D721Med (cell line): ENCODE data around the gene TNIK.

ENCODE experiments used
- DNase-seq: peaks from one replicate; pipeline ENCODE4 v3.0.0; 2011; ENCODE audit warnings: low spot score; ENCODE audit not compliant: insufficient read length
- FAIRE-seq: peaks from 2 replicates; lab custom pipeline; 2011; peaks lifted over from hg19 to GRCh38; lab: Jason Lieb, UNC
- TF ChIP-seq, protein P1 (sequence below): IDR thresholded peaks from 2 replicates; pipeline ENCODE4 v1.5.1; 2012; ENCODE audit warnings: mild to moderate bottlenecking, control low read depth; ENCODE audit not compliant: insufficient read depth; ENCODE audit errors: missing control alignments

TNIK gene

GRCh38 chr3:171342783-171343420 is 117.3 kb downstream of the TNIK start:
- DNase-seq (no peak), FAIRE-seq (no peak)
- TF ChIP-seq, protein P1, sequence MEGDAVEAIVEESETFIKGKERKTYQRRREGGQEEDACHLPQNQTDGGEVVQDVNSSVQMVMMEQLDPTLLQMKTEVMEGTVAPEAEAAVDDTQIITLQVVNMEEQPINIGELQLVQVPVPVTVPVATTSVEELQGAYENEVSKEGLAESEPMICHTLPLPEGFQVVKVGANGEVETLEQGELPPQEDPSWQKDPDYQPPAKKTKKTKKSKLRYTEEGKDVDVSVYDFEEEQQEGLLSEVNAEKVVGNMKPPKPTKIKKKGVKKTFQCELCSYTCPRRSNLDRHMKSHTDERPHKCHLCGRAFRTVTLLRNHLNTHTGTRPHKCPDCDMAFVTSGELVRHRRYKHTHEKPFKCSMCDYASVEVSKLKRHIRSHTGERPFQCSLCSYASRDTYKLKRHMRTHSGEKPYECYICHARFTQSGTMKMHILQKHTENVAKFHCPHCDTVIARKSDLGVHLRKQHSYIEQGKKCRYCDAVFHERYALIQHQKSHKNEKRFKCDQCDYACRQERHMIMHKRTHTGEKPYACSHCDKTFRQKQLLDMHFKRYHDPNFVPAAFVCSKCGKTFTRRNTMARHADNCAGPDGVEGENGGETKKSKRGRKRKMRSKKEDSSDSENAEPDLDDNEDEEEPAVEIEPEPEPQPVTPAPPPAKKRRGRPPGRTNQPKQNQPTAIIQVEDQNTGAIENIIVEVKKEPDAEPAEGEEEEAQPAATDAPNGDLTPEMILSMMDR, result no peak

- FAIRE-seq, result no peak
- no peak for DNase-seq
- TF ChIP-seq, protein P1, result no peak
These were observed 118.0 kb downstream of the TNIK start for GRCh38 chr3:171342200-171342599.

DNA sequence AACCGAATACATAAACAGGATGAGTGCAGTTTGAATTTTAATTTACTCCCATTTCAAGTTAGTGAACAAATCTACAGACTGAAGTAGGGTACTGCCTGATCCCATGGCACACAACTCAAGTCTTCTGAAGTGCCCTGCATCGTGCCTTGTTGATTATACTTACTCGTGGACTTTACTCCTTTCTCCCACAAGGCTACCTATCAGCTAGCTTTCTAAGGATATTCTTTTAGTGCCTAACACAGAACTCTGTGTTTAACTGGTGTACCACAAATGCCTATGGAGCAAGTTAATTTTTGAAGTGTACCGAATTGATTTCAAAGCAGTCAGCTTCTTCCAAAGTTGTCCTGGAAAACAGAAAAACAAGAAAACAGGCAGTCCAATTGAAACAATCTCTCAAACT is 119.8 kb downstream of the TNIK start:
- TF ChIP-seq, protein P1, result no peak
- FAIRE-seq (no peak), DNase-seq (no peak)

DNA sequence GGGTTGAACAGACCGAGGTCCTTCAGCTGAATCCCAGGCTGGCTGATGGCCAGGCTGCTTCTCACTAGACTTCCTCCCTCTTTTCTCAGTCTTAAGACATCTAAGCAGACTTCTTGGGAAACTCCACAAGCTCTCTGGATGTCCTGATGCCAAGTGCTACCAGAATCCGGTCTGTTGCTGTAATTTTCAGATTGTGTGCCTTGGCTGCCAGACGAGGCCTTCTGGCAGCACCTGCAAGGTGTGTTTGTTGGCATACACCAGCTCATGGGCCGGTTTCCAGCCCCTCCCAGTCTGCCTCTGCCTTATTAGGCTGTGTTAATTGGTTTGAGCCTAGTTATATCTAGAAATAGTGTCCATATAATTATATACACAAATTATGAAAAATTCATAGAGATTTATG is 120.6 kb downstream of the TNIK start:
- DNase-seq (no peak), FAIRE-seq (no peak)
- TF ChIP-seq, protein P1, result no peak

GRCh38 chr3:171336406-171336805 is 123.8 kb downstream of the TNIK start:
- no peak for FAIRE-seq
- no peak for DNase-seq
- TF ChIP-seq, protein P1, result no peak

- TF ChIP-seq, protein P1, result no peak
- FAIRE-seq (peak; percentile 11), DNase-seq (no peak)
These were observed 124.6 kb downstream of the TNIK start for GRCh38 chr3:171335559-171335958.

DNA sequence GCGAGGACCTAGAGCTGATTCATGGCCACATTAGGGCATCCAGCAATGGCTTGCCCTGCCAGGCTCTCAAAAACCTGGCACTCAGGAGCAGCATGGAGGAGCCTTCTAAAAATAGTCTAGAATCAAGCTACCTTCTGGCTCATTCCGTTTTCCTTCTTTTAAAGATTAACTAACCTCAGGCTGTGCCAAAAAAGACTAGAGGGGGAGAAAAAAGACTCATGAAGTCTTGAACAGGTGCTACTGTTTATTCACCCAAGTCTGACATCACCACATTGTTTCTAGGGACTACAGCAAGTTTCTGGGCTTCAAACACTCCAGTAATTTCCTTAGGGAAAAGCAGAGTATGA is 125.8 kb downstream of the TNIK start:
- FAIRE-seq, result no peak
- no peak for DNase-seq
- TF ChIP-seq, protein P1, result no peak
